Measurements from ENCODE around the gene ZFAND3.

DNA sequence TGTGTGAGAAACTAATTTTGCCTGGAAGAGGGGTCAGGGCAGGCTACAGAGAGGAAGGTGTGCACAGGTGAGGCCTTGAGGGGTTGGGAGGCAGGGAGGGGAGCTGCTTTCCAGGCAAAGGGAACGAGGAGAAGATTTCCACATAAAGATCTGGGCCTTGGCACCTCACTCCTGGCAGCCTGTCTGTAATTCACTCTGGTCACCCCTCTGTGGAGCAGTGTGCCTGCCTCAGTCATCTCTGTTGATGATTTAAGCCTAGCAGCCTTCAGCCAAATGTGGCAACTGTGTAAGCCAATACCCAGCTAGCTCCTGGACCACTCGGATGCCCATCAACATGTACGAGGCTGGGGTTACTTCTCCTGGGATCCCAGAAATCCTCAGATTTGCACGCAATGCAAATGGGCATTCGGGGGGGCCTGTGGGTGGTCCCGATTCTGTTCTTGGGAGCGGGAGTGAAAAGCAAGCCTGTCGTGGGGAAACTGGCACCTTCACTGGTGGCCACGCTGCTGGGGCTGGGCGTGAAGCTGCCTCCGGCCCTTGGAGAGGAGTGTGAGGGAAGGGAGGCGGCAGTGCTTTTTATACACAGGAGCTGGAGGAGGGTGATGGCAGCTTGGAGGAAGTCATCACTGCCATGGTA lies 360.4 kb downstream of the ZFAND3 start:
- no peak for TF ChIP-seq CTCF (IDR thresholded peaks at IDR 0.05; ENCODE audit: borderline replicate concordance, extremely low read depth, low read length, poor library complexity, severe bottlenecking)
- no peak for TF ChIP-seq EZH2 (IDR thresholded peaks at IDR 0.05; ENCODE audit: borderline replicate concordance, low read depth, low read length, severe bottlenecking)
